Muscle of leg (tissue), 11 donors: ENCODE measurements around the gene PACS1. TPM values are rescaled to one million over a fixed set of nuclear protein-coding genes. Genes with fewer than 3 reads are reported as not detected.

Experiments used
- DNase-seq: peaks from one replicate; pipeline ENCODE4 v3.0.0; 2013
- H3K27ac ChIP-seq: one replicate; pipeline ENCODE4 v1.5.1; 2013; ENCODE audit warnings: mild to moderate bottlenecking, low read length, control low read depth
- H3K27me3 ChIP-seq: one replicate; pipeline ENCODE4 v1.6.1; 2013; ENCODE audit warnings: low read length; ENCODE audit not compliant: control insufficient read depth, insufficient read depth
- H3K36me3 ChIP-seq: one replicate; pipeline ENCODE4 v1.6.1; 2013; ENCODE audit warnings: low read length; ENCODE audit not compliant: control insufficient read depth, insufficient read depth
- H3K4me1 ChIP-seq: one replicate; pipeline ENCODE4 v1.6.1; 2013; ENCODE audit warnings: low read length; ENCODE audit not compliant: control insufficient read depth, insufficient read depth
- H3K4me3 ChIP-seq: one replicate; pipeline ENCODE4 v1.5.1; 2013; ENCODE audit warnings: low read length, control low read depth
- H3K9me3 ChIP-seq: replicated peaks from 2 replicates; pipeline ENCODE4 v1.6.1; 2013; ENCODE audit warnings: low read depth, low read length; ENCODE audit not compliant: control insufficient read depth
- WGBS: methylation state at CpG from one replicate; pipeline ENCODE4 v1.1.5; 2013; ENCODE audit warnings: missing lambda C conversion rate; ENCODE audit not compliant: insufficient coverage; 5-methylcytosine and 5-hydroxymethylcytosine counted together
- polyA plus RNA-seq, 8 donors: library from polyadenylated mRNA; unstranded; fragments of 120-200 nt; gene quantifications; one replicate each; pipeline versions ENCODE4 v1.2.1 to v1.2.3, GENCODE V29; 2013; ENCODE audit warnings: inconsistent platforms in 1 of 8, low replicate concordance in 1 of 8; ENCODE audit not compliant: insufficient read length in 8 of 8, insufficient read depth in 1 of 8
- total RNA-seq: library from RNA; stranded (reverse); fragments of 120-200 nt; gene quantifications from one replicate; pipeline ENCODE4 v1.2.4, GENCODE V29; 2013

The PACS1 gene
- total and polyA plus RNA-seq, 9 donors: 13.2 to 41.3 (median 30.9) TPM

GRCh38 chr11:66261578-66261977, 191.5 kb downstream of the PACS1 start:
- DNase-seq: no peak
- WGBS: 95% methylated on average over 16 of the region's 16 CpGs

DNA sequence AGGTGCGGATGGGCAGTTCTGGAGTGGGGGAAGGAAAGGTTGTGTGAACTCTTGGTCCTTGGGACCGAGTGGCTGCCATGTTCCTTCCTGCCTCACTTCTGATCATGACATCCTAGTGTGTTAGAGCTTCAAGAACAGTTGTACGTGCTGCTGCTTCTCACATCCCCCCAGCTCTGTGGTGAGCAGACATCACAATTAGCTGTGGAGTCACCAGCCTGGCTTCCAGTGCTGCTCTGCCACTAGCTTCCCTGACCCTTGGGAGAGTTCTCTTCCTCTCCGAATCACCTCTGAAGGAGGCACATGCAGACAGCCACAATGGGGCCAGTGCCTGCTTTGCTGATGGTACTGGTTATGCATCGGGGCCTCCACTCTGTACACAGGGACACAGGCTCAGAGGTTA, 192.1 kb downstream of the PACS1 start:
- H3K36me3 ChIP-seq: peaks cover 67% of the 10 kb centered on the region
- H3K9me3 ChIP-seq: no peaks in the 10 kb centered on the region
- H3K4me1 ChIP-seq: peaks cover 25% of the 10 kb centered on the region
- no peak overlapping the region for H3K27ac ChIP-seq
- 80% methylated on average over 3 of the region's 5 CpGs for WGBS
- DNase-seq: no peak
- H3K4me3 ChIP-seq: no peak overlapping the region
- H3K27me3 ChIP-seq: peaks cover under 1% of the 10 kb centered on the region

More at GRCh38 chr11:66261578-66261977, 191.5 kb downstream of the PACS1 start:
- Histone ChIP-seq H3K27me3 (peaks cover 6% of the 10 kb centered on the region), H3K4me3 (no peak overlapping the region), H3K4me1 (peaks cover 25% of the 10 kb centered on the region), H3K9me3 (no peaks in the 10 kb centered on the region), H3K27ac (no peak overlapping the region), H3K36me3 (peaks cover 64% of the 10 kb centered on the region)

- no peak overlapping the region for H3K27ac ChIP-seq
- no peaks in the 10 kb centered on the region for H3K9me3 ChIP-seq
- no peaks in the 10 kb centered on the region for H3K27me3 ChIP-seq
- DNase-seq: no peak
- H3K4me1 ChIP-seq: peaks cover 27% of the 10 kb centered on the region
- WGBS: 91% methylated on average over 12 of the region's 12 CpGs
- peaks cover 67% of the 10 kb centered on the region for H3K36me3 ChIP-seq
- H3K4me3 ChIP-seq: no peak overlapping the region
Observed at GRCh38 chr11:66262696-66263095, 192.6 kb downstream of the PACS1 start.

DNA sequence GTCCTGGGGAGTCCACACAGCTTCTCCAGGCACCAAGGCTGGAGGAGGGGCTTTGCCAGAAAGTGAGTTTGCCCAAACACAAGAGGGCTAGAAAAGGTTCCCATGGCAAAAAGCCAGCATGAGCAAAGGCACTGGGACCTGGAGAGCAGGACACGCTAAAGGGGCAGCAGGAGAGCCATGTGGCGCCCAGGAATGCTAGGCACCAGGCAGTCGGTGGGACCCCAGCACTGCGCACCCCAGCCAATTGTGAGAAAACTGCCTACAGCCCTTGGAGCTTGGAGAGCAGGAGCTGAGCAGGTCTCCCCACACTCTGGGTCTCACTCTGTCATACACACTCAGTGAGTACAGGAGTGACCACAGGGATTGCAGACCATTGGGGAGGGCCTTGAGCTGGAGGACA, 193.2 kb downstream of the PACS1 start:
- H3K27ac ChIP-seq: no peak overlapping the region
- no peak overlapping the region for H3K4me3 ChIP-seq
- H3K36me3 ChIP-seq: peaks cover 67% of the 10 kb centered on the region
- H3K27me3 ChIP-seq: no peaks in the 10 kb centered on the region
- H3K9me3 ChIP-seq: no peaks in the 10 kb centered on the region
- DNase-seq: no peak
- peaks cover 32% of the 10 kb centered on the region for H3K4me1 ChIP-seq
- 92% methylated on average over 4 of the region's 4 CpGs for WGBS

DNA sequence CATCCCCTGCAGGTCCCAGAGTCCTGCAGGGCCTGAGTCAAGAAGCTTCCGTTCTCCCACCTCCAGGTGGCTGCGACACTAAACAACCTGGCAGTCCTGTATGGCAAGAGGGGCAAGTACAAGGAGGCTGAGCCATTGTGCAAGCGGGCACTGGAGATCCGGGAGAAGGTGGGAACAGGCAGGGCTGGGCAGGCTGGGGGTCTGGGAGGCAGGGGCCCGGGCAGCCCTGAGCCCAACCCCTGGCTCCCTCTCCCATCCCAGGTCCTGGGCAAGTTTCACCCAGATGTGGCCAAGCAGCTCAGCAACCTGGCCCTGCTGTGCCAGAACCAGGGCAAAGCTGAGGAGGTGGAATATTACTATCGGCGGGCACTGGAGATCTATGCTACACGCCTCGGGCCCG, 193.7 kb downstream of the PACS1 start:
- no peaks in the 10 kb centered on the region for H3K27me3 ChIP-seq
- H3K36me3 ChIP-seq: peaks cover 67% of the 10 kb centered on the region
- H3K27ac ChIP-seq: no peak overlapping the region
- H3K4me1 ChIP-seq: peaks cover 27% of the 10 kb centered on the region
- DNase-seq: no peak
- 95% methylated on average over 7 of the region's 10 CpGs for WGBS
- no peaks in the 10 kb centered on the region for H3K9me3 ChIP-seq
- H3K4me3 ChIP-seq: no peak overlapping the region

DNA sequence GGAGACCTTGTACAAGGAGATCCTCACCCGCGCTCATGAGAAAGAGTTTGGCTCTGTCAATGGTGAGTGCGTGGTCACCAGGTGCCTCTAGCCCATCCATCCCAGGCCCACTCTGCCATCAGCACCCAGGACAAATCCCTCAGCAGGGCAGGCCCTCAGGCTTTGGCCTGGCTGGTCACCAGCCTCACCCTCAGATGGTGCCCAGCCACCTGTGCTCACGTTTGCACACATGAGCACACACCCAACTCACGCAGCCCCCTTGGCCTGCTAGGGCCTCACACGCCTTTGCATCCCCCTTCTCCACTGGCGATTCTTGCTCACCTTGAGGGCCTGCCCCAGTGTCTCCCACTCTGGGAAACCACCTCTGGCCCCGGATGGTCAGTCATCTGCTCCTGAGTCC, 194.3 kb downstream of the PACS1 start:
- Histone ChIP-seq H3K9me3 (no peaks in the 10 kb centered on the region), H3K27me3 (no peaks in the 10 kb centered on the region), H3K4me1 (peaks cover 27% of the 10 kb centered on the region), H3K4me3 (no peak overlapping the region), H3K27ac (no peak overlapping the region), H3K36me3 (peaks cover 66% of the 10 kb centered on the region)
- DNase-seq: no peak
- 85% methylated on average over 8 of the region's 8 CpGs for WGBS

- no peak overlapping the region for H3K27ac ChIP-seq
- H3K4me3 ChIP-seq: no peak overlapping the region
- peaks cover 30% of the 10 kb centered on the region for H3K4me1 ChIP-seq
- 60% methylated on average over 3 of the region's 12 CpGs for WGBS
- H3K36me3 ChIP-seq: peaks cover 60% of the 10 kb centered on the region
- DNase-seq: no peak
- no peaks in the 10 kb centered on the region for H3K27me3 ChIP-seq
- H3K9me3 ChIP-seq: no peaks in the 10 kb centered on the region
Observed at GRCh38 chr11:66264914-66265313, 194.8 kb downstream of the PACS1 start.

DNA sequence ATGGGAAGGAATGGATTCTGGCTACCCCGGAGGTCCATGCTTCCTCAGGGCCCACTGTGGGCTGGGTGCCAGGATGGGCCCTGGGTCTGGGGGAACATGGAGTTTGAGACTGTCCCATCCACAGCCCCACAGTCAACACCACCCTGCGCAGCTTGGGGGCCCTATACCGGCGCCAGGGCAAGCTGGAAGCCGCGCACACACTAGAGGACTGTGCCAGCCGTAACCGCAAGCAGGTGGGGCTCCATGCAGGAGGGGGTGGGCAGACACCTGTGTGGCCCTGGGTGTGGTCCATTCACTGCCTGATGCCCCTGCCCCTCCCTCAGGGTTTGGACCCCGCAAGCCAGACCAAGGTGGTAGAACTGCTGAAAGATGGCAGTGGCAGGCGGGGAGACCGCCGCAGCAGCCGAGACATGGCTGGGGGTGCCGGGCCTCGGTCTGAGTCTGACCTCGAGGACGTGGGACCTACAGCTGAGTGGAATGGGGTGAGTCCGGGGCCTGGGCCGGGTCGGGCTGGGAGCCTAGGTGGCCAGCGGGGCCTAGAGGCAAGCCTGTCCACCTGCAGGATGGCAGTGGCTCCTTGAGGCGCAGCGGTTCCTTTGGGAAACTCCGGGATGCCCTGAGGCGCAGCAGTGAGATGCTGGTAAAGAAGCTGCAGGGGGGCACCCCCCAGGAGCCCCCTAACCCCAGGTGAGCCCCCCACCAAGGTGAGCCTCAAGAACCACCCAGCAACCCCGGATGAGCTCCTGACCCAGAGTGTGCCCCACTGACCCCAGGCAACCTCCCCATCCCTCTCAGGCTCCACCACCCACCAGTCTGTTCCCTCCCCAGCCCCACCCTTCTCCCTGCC, 195.7 kb downstream of the PACS1 start:
- whole genome bisulfite sequencing: 90% methylated on average over 20 of the region's 26 CpGs
- DNase-seq: no peak
- Histone ChIP-seq H3K4me1 (peaks cover 32% of the 10 kb centered on the region), H3K4me3 (no peak overlapping the region), H3K27ac (no peak overlapping the region), H3K9me3 (no peaks in the 10 kb centered on the region), H3K27me3 (no peaks in the 10 kb centered on the region), H3K36me3 (peaks cover 58% of the 10 kb centered on the region)

GRCh38 chr11:66266378-66267038, 196.4 kb downstream of the PACS1 start:
- H3K4me1 ChIP-seq: peaks cover 32% of the 10 kb centered on the region
- no peaks in the 10 kb centered on the region for H3K9me3 ChIP-seq
- H3K27me3 ChIP-seq: no peaks in the 10 kb centered on the region
- H3K4me3 ChIP-seq: peak overlapping the region; percentile 73
- H3K27ac ChIP-seq: peak overlapping the region; percentile 100
- H3K36me3 ChIP-seq: peaks cover 52% of the 10 kb centered on the region
- DNase-seq: no peak
- 67% methylated on average over 20 of the region's 20 CpGs for WGBS

- DNase-seq: no peak
- no peaks in the 10 kb centered on the region for H3K9me3 ChIP-seq
- peak overlapping the region; percentile 73 for H3K4me3 ChIP-seq
- peaks cover 32% of the 10 kb centered on the region for H3K4me1 ChIP-seq
- H3K27me3 ChIP-seq: no peaks in the 10 kb centered on the region
- H3K27ac ChIP-seq: peak overlapping the region; percentile 100
- 50% methylated on average over 1 of the region's 13 CpGs for WGBS
- peaks cover 53% of the 10 kb centered on the region for H3K36me3 ChIP-seq
Observed at GRCh38 chr11:66267039-66267378, 196.9 kb downstream of the PACS1 start.
